ENCODE measurements around the gene GPS2.

GPS2 gene, protein sequence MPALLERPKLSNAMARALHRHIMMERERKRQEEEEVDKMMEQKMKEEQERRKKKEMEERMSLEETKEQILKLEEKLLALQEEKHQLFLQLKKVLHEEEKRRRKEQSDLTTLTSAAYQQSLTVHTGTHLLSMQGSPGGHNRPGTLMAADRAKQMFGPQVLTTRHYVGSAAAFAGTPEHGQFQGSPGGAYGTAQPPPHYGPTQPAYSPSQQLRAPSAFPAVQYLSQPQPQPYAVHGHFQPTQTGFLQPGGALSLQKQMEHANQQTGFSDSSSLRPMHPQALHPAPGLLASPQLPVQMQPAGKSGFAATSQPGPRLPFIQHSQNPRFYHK

GRCh38 chr17:7314719-7315569, at the start of gene GPS2:
Gene GPS2 (minus strand): TSS chr17:7315360. CDS start chr17:7315052, 308 bp downstream.
- Histone ChIP-seq H3K36me3 (ENCODE audit: control insufficient read depth, insufficient read depth, low read length) (peaks cover 17% of the 10 kb centered on the region), H3K9me3 (ENCODE audit: control insufficient read depth, low read length) (no peaks in the 10 kb centered on the region), H3K4me1 (ENCODE audit: control insufficient read depth, insufficient read depth, low read length) (peaks cover 32% of the 10 kb centered on the region), H3K4me3 (ENCODE audit: low read length) (peak within 1 kb of the TSS; percentile 70), H3K9ac (ENCODE audit: low read length) (peak within 1 kb of the TSS; percentile 79), H3K27me3 (ENCODE audit: control insufficient read depth, insufficient read depth, low read length) (no peaks in the 10 kb centered on the region)

DNA sequence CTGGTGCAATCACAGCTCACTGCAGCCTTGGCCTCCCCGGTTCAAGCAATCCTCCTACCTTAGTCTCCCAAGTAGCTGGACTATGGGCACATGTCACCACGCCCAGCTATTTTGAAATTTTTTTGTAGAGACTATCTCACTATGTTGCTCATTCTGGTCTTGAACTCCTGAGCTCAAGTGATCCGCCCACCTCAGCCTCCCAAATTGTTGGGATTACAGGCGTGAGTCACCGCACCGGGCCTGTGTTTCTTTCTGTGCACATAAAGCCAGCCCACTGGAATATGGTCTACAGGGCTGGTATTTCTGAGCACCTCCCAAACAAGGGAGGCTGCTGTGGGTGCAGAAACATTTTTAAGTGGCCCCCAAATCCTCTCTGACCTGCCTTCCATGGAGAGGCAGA, 48.2 kb upstream of the GPS2 start:
- Histone ChIP-seq H3K4me1 (ENCODE audit: control insufficient read depth, insufficient read depth, low read length) (no peaks in the 10 kb centered on the region), H3K9me3 (ENCODE audit: control insufficient read depth, low read length) (no peaks in the 10 kb centered on the region), H3K4me3 (ENCODE audit: low read length) (no peak overlapping the region), H3K36me3 (ENCODE audit: control insufficient read depth, insufficient read depth, low read length) (no peaks in the 10 kb centered on the region), H3K9ac (ENCODE audit: low read length) (no peak overlapping the region), H3K27me3 (ENCODE audit: control insufficient read depth, insufficient read depth, low read length) (peaks cover 3% of the 10 kb centered on the region)

GRCh38 chr17:7361906-7362305, 46.7 kb upstream of the GPS2 start:
- no peak overlapping the region for H3K9ac ChIP-seq (ENCODE audit: low read length)
- no peaks in the 10 kb centered on the region for H3K4me1 ChIP-seq (ENCODE audit: control insufficient read depth, insufficient read depth, low read length)
- no peaks in the 10 kb centered on the region for H3K36me3 ChIP-seq (ENCODE audit: control insufficient read depth, insufficient read depth, low read length)
- no peaks in the 10 kb centered on the region for H3K9me3 ChIP-seq (ENCODE audit: control insufficient read depth, low read length)
- H3K4me3 ChIP-seq (ENCODE audit: low read length): no peak overlapping the region
- peaks cover 3% of the 10 kb centered on the region for H3K27me3 ChIP-seq (ENCODE audit: control insufficient read depth, insufficient read depth, low read length)

- Histone ChIP-seq H3K27me3 (ENCODE audit: control insufficient read depth, insufficient read depth, low read length) (peaks cover 8% of the 10 kb centered on the region), H3K4me3 (ENCODE audit: low read length) (no peak overlapping the region), H3K4me1 (ENCODE audit: control insufficient read depth, insufficient read depth, low read length) (peaks cover 40% of the 10 kb centered on the region), H3K9ac (ENCODE audit: low read length) (no peak overlapping the region), H3K9me3 (ENCODE audit: control insufficient read depth, low read length) (no peaks in the 10 kb centered on the region), H3K36me3 (ENCODE audit: control insufficient read depth, insufficient read depth, low read length) (no peaks in the 10 kb centered on the region)
Observed at GRCh38 chr17:7357381-7357780, 42.2 kb upstream of the GPS2 start.

- H3K9ac ChIP-seq (ENCODE audit: low read length): no peak overlapping the region
- no peaks in the 10 kb centered on the region for H3K36me3 ChIP-seq (ENCODE audit: control insufficient read depth, insufficient read depth, low read length)
- H3K4me1 ChIP-seq (ENCODE audit: control insufficient read depth, insufficient read depth, low read length): peaks cover 41% of the 10 kb centered on the region
- H3K4me3 ChIP-seq (ENCODE audit: low read length): no peak overlapping the region
- H3K9me3 ChIP-seq (ENCODE audit: control insufficient read depth, low read length): no peaks in the 10 kb centered on the region
- peaks cover 6% of the 10 kb centered on the region for H3K27me3 ChIP-seq (ENCODE audit: control insufficient read depth, insufficient read depth, low read length)
Observed at GRCh38 chr17:7356756-7357155, 41.6 kb upstream of the GPS2 start.

GRCh38 chr17:7356072-7356549, 41.0 kb upstream of the GPS2 start:
- Histone ChIP-seq H3K4me3 (ENCODE audit: low read length) (no peak overlapping the region), H3K9me3 (ENCODE audit: control insufficient read depth, low read length) (no peaks in the 10 kb centered on the region), H3K9ac (ENCODE audit: low read length) (peak overlapping the region; percentile 23), H3K27me3 (ENCODE audit: control insufficient read depth, insufficient read depth, low read length) (peaks cover 6% of the 10 kb centered on the region), H3K36me3 (ENCODE audit: control insufficient read depth, insufficient read depth, low read length) (no peaks in the 10 kb centered on the region), H3K4me1 (ENCODE audit: control insufficient read depth, insufficient read depth, low read length) (peaks cover 44% of the 10 kb centered on the region)

GRCh38 chr17:7355573-7355972, 40.4 kb upstream of the GPS2 start:
- Histone ChIP-seq H3K27me3 (ENCODE audit: control insufficient read depth, insufficient read depth, low read length) (peaks cover 6% of the 10 kb centered on the region), H3K36me3 (ENCODE audit: control insufficient read depth, insufficient read depth, low read length) (no peaks in the 10 kb centered on the region), H3K4me3 (ENCODE audit: low read length) (no peak overlapping the region), H3K9ac (ENCODE audit: low read length) (no peak overlapping the region), H3K4me1 (ENCODE audit: control insufficient read depth, insufficient read depth, low read length) (peaks cover 48% of the 10 kb centered on the region), H3K9me3 (ENCODE audit: control insufficient read depth, low read length) (no peaks in the 10 kb centered on the region)

GRCh38 chr17:7355053-7355452, 39.9 kb upstream of the GPS2 start, which contains the start of gene TMEM95:
Gene TMEM95 (plus strand): TSS chr17:7355156. CDS start chr17:7355205, 49 bp downstream.
- Histone ChIP-seq H3K27me3 (ENCODE audit: control insufficient read depth, insufficient read depth, low read length) (peaks cover 6% of the 10 kb centered on the region), H3K4me1 (ENCODE audit: control insufficient read depth, insufficient read depth, low read length) (peaks cover 48% of the 10 kb centered on the region), H3K4me3 (ENCODE audit: low read length) (no peak within 1 kb of the TSS), H3K9me3 (ENCODE audit: control insufficient read depth, low read length) (no peaks in the 10 kb centered on the region), H3K9ac (ENCODE audit: low read length) (peak within 1 kb of the TSS; percentile 23), H3K36me3 (ENCODE audit: control insufficient read depth, insufficient read depth, low read length) (no peaks in the 10 kb centered on the region)

GRCh38 chr17:7354262-7354843, 39.2 kb upstream of the GPS2 start:
- no peaks in the 10 kb centered on the region for H3K36me3 ChIP-seq (ENCODE audit: control insufficient read depth, insufficient read depth, low read length)
- H3K27me3 ChIP-seq (ENCODE audit: control insufficient read depth, insufficient read depth, low read length): peaks cover 6% of the 10 kb centered on the region
- H3K9ac ChIP-seq (ENCODE audit: low read length): no peak overlapping the region
- no peak overlapping the region for H3K4me3 ChIP-seq (ENCODE audit: low read length)
- H3K9me3 ChIP-seq (ENCODE audit: control insufficient read depth, low read length): no peaks in the 10 kb centered on the region
- H3K4me1 ChIP-seq (ENCODE audit: control insufficient read depth, insufficient read depth, low read length): peaks cover 52% of the 10 kb centered on the region

GRCh38 chr17:7352910-7353635, 37.9 kb upstream of the GPS2 start:
- Histone ChIP-seq H3K4me3 (ENCODE audit: low read length) (peak overlapping the region; percentile 74), H3K4me1 (ENCODE audit: control insufficient read depth, insufficient read depth, low read length) (peaks cover 52% of the 10 kb centered on the region), H3K9me3 (ENCODE audit: control insufficient read depth, low read length) (no peaks in the 10 kb centered on the region), H3K27me3 (ENCODE audit: control insufficient read depth, insufficient read depth, low read length) (peaks cover 9% of the 10 kb centered on the region), H3K36me3 (ENCODE audit: control insufficient read depth, insufficient read depth, low read length) (no peaks in the 10 kb centered on the region), H3K9ac (ENCODE audit: low read length) (peak overlapping the region; percentile 93)

DNA sequence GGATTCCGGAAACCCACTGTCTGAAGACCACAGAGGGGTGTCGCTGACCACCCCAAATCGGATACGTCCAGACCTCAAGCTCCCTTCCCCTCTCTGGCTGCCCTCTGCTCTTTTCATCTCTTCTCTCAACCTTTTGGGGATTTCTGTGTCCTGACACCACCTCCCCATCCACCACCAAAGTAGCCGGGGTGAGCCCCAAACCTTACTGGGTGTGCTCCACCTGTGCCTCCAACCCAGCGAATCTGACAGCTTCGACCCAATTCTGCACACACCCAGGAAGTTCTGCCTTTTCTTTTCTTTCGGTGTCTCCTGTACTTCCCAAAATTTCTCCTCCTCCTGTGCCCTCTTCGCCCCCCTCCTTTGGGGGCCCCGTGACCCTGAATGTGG, 37.3 kb upstream of the GPS2 start:
- Histone ChIP-seq H3K4me1 (ENCODE audit: control insufficient read depth, insufficient read depth, low read length) (peaks cover 52% of the 10 kb centered on the region), H3K9me3 (ENCODE audit: control insufficient read depth, low read length) (no peaks in the 10 kb centered on the region), H3K9ac (ENCODE audit: low read length) (peak overlapping the region; percentile 93), H3K36me3 (ENCODE audit: control insufficient read depth, insufficient read depth, low read length) (no peaks in the 10 kb centered on the region), H3K4me3 (ENCODE audit: low read length) (peak overlapping the region; percentile 74), H3K27me3 (ENCODE audit: control insufficient read depth, insufficient read depth, low read length) (peaks cover 9% of the 10 kb centered on the region)
